Suppressor macrophage treated with lipopolysaccharide for 4 hours (primary cell): ENCODE data around the gene ABCA8.

Experiments used
- DNase-seq: peaks from one replicate; pipeline ENCODE4 v3.0.0-alpha.2; 2020

ABCA8 gene

DNA sequence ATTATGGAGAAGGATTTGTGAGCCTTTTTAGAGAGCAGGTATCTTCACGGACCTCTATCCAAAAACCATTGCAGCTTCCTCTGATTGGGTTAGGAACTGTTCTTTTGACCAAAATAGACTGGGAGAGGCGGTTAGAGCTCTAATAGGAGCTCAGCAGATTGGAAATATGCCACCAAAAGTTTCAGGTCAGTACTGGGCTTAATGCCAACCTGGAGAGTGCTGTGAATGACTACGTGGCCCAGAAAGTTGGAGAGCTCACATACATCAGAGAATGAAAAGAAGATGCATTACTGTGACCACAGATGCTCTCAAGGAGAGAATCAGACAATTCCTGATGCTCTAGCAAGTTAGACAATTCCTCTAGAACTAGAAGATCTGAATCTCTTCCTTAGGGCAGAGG is 86.5 kb downstream of the ABCA8 start:
- no peak for DNase-seq

DNA sequence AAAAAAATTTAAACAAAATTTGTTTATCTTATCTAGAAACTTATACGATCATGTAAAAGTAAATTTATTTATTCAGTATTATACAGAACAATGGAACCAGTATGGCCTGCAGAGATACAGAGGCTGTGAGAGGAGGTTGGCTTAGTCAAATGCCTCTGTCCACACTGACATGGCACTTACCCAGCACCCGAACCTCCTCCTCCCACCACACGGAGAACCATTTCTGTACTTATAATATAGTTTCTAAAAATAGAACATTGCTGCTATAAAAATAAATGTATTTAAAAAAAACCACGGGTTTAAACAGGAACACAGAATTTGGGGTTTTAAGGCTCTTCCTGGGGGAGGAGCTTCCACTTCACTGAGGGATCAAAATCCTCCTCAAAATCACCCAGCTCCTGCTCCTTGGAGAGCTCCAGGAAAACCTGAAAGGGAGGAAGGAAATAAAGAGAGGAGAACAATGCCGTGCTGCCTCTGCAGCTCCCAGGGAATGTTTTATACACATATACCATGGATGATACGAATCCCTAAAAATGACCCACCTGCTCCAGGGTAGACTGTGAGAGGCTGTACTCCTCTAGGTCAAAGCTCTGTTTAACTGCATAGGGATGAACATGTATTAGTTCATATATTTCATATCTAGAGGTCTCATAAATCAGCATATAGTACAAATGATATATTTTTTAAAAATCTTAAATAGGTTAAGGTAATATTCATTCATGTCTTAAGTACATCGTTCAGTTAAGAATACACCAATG is 87.3 kb downstream of the ABCA8 start:
- DNase-seq: no peak

DNA sequence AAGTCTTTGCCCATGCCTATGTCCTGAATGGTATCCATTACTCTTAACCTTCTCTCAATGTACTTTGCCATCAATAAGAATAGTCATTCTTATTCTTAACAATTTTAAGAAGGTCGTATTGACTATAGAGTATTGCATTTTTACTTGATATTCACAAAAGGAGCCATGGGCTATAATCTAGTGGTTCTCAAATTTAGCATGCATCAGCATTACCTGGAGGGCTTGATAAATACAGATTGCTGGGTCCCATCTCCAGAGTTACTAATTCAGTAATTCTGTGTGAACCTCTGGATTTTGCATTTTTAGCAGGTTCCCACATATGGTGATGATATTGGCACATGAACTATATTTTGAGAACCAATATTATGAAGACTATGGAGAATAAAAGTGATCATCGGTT is 89.6 kb downstream of the ABCA8 start:
- DNase-seq: no peak

DNA sequence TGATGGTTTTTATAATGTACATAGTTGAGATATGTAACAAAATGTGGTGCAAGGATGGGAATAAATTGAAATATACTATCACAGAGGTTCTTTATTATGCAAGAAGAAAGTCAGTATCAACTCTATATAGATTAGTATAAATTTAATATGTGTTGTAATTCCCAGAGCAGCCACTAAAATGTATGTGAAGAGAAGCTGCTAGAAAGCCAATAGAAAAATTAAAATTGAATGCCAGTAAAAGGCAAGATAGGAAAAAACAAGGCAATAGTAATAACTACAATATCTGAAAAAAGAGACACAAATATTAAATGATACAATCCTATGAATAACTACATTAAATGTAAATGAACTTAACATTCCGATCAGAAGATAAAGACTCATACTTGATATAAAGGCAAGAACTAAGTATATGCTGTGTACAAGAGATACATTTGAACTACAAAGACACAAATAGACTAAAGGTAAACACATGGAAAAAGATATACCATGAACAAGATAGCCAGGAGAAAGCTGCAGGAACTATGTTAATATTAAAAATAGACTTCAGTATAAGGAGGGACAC is 92.0 kb downstream of the ABCA8 start:
- no peak for DNase-seq

DNA sequence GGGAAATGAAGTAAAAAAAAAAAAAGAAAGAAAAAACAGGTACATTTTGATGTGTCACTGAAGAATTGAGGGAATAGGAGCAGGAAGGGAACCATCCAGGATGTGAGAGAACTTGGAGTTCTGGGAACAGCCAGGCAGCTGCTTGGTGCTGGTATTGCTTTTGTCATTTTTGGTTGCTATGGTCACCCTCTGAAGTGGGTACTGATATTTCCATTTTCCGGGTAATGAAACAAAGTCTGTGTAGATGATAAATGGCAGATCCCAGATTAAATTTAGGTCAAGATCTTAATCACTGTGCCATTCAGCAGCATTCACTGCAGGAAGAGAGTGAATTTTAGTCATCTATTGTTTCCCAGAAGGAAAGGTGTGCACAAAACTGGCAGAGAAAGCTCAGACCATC is 93.6 kb downstream of the ABCA8 start:
- DNase-seq: no peak

DNA sequence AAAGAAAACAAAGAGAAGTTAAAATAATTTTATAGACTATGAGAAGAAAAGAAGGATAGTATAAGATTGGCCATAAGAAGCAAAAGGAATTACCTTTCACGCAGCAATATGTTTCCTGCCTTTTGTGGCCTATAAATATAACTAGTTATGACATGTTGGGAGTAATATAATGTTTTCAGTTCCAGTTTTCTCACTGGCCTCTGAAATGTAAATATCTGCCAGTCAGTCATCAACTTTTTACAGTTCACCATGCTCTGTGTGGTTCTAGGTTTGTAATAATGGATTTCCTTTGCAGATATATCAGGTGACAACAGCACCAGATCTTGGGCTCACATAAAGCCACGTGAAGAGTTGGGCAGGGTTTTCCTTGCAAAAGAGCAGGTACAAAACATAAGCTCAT is 94.3 kb downstream of the ABCA8 start:
- DNase-seq: no peak

DNA sequence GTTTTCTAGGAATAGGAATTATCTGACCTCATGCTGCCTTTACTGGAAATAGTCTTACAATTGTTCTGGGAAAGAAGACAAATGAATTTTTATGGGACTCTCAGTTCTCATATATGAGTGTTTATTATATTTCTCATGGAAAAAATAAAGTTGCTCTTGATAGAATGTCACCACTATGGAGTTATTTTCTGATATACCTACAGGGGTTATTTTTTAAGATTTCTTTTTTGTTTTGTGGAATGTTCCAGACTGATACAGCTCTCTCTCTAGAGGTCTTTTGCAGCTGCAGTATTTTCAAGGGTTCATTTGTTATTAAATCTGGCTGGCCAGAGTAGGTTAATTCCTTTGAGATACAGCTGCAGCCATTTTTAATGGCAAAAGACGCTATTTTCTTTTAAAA is 100.7 kb downstream of the ABCA8 start:
- DNase-seq: no peak

DNA sequence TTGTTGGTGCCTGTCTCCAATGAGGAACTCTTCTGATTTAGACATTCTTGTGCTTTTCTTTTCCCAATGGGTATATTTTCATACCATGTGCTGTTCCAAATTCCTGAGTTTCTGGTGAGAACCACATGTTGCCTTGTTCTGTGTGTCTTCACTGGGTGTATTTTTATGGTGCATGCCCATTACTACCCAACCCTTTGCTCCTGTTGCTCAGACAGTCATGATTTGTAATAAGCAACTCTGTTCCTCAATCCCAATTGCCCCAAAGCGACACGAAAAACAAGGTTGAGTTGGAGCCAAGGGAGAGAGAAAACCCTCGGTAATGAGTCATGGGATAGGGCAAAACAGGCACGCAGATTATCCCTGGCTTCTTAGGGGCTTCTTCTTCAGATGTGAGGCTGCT is 101.8 kb downstream of the ABCA8 start:
- no peak for DNase-seq

DNA sequence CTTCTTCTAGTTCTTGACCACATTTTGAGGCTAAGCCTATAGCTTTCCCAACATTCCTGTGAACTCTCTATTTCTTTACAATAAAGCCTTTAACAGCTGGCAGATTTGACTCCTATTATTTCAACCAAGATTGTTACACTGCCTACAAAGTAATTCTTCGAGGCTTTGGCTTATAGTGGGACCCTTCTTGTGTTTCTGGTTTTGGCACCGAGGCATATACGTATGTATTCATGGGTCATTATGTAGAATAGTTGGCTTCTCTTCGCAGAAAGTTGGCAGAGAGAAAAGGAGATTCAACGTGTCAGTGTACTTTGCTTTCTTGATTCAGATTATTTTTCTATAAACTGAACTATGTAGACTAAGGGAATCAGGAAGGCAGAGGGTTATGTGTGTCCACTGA is 102.2 kb downstream of the ABCA8 start:
- no peak for DNase-seq

DNA sequence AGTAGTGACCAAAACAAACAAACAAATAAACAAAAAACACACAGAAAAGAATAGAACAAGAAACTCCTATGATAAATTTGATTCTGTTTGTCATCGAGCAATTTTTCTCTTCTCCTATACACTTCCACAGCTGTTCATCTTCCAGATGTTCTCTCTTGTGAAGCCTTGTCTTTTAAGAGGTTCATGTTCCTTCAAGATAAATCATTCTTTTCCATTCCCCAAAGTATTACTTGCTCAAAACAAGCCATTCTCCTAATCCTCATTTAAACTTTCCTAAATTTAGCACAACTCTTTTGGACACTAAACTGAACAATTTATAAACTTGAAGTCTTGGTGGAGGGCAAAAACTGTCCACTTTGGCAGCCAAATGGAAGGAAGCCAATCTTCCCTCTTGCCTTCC is 103.3 kb downstream of the ABCA8 start:
- no peak for DNase-seq

DNA sequence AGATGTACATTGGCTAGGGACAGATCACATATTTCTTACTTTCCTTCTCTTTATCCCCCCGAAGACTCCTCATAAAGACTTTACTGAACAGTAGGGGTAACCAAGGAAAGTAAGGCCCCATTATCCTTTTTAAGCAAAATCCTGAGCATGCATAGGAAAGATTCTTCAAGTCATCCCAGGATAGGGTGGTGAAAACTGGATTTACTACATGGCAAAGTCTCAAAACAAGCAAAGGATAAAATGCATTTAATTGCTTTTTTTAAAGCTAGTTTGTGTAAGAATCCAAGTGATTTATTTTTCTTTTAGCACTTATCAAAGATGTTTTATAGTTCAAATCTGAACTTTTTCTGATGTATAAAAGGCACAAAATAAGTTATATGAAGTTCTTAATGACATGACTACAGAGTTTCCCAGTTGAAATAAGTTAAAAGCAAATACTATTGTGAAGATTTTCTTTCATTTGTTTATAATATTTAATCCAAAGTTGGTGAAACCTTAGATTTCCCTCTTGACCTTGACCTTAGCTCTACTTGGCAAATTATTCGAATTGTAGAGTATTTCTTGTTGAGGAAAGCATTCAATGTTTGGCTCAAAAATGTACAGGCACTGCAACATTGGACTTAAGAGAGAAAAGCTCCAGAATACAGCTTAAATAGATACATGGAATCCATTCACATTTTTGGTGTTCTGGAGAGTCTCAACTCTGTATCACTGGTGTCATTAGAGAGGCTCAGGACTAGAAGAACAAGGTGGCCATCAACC is 104.3 kb downstream of the ABCA8 start:
- no peak for DNase-seq

DNA sequence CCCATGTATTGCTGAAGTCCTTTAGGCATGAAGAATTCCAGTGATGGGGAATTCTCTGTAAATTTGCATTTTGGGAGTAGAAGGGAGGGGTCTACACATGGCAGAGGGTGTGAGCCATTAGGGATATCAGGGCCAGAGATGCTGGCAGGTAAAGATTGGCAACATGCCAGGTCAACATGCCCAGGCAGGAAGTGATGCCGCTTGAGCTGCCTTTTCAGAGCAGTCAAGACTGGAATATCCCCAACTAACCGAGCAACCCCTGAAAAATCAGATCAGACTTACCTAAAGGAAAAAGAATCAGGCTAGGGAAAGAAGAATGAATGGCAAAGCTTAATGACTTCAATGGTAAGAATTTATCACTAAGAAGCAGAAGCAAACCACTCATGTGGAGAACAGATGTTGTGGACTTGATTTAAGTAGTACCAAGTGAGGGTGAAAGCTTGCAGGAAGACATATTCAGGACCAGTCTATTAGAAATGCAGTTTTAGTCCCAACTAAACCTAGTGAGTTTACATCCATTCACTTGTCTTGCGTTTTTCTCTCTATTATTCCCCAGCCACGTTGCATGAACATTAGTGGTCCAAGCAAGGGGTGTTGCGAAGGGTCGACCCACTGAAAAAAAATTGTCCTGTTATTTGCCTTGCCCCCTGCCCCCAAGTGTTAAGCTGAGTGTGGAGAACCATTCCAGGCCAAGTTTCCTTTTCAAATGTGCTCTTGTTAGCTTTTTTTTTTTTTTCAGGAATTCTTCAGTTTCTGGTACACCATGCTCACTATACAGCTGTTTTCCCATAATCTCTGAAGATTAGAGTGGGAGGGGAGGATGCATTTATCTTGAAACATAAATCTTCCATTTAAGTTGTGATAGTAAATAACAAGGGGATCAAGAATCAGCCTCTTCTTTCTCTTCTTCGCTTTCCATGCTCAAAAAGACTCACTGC is 105.2 kb downstream of the ABCA8 start:
- DNase-seq: no peak

DNA sequence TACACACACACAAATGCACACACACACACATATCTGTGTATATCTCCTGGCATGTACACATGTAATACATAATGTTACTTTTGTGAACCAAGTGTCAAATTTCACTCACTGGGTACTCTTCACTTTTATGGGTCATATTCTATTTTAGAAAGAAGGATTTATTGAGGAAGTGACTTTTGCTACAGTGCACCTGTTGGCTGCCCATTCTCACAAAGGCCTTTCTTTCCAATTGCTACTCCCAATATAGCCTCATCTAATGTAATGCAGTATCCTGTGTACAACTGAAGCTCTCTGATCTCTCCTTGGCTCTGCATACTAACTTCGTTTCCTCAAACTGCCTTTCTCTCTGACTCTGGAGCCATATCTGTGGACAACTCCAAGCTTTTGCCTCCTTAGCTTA is 107.5 kb downstream of the ABCA8 start:
- no peak for DNase-seq

DNA sequence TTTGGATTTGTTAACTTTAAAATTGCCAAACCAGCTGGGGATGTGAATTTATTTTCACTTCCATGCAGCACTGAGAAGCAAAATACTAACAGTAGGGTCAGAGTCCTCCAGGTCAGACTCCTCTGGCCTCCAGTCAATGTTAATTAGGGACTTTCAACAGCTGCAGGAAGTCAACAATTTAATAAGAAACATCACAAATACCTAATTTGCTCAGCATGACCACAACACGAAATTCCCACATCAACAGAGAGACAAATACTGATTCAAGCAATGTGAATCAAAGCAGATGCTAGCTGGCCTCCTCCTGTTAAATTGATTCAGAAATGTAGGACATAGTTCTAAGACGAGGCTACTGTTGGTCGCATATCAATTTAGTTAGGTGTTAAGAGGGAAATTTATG is 111.7 kb downstream of the ABCA8 start:
- no peak for DNase-seq

DNA sequence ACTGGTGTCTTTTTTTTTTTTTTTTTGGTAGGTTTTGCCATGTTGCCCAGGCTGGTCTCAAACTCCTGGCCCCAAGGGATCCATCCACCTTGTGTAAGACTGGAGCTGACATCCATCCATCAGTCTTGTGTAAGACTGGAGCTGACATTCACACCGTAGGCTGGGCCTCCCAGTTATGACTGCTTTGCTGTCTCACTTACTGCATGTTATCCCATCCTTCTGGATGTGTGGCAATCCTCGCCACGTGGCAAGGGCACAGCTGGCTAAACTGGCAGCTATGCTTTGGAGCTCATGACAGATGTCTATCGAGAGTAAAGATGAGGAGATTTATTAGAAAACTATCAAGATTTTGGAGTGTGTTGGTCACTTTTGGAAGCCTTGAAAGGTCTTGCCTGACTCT is 115.1 kb downstream of the ABCA8 start:
- DNase-seq: peak; percentile 26

DNA sequence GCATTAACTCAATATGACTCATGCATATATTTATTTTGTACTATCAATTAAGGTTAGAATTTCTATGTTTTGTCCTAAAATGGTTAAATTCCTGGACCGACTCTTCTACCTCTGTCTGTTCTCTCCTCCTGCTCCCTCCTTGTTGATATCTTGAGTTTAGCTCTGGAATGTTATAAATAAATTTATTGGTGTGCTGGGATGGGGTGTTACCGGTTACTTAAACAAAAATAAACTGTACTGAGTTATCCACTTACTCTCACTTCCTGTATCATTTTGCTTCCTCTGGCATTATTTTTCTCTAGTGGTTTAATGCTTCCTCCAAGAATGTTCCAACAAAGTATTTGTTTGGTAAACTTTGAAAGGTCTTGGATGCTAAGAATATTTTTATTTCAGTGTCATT is 120.1 kb downstream of the ABCA8 start:
- DNase-seq: peak; percentile 17

DNA sequence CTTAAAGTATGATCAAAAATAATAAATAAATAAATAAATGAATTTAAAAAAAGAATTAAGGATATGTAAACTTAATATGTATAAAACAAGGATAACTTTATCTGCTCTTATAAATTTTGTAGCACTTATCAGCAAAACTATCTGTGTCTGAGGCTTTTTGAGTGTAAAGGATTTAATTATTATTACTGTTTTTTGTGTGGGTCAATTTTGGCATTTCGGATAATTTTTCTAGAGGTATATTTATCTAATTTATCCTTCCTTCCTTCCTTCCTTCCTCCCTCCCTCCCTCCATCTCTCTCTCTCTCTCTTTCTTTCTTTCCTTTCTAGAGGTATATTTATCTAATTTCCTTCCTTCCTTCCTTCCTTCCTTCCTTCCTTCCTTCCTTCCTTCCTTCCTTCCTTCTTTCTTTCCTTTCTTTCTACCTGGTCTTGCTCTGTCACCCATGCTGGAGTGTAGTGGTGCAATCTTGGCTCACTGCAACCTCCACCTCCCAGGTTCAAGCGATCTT is 120.8 kb downstream of the ABCA8 start:
- no peak for DNase-seq

DNA sequence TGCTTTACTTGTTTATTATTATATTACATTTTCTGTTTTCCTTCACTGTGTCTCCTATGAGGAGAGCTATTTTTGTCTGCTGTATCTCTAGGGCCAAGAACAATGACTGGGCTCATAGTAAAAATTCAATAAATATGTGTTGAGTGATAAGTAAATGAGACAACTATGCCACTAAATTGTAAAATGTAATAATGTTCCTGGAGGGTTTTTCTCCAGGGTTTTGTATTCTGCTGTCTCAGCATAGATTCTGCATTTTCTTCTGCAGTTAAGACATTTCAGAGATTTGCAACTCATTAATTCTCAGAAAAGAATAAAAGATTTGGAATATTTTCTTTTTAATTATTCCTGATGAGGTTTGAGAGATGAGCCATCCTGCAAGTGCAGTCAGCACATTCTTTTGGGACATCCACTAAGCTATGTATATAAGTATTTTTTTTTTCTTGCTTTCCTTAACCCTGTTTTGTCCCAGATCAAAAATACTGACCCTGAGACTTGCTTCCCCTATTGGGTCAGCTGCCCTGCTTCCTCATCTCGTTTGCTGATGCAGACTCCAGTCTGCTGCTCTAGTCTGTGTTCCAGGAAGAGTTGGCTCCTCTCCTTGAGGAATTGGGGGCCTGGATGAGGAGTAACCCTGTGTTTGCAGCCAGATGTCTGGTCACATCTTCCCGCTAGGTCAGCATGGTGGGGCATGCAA is 122.9 kb downstream of the ABCA8 start:
- DNase-seq: peak; percentile 42

DNA sequence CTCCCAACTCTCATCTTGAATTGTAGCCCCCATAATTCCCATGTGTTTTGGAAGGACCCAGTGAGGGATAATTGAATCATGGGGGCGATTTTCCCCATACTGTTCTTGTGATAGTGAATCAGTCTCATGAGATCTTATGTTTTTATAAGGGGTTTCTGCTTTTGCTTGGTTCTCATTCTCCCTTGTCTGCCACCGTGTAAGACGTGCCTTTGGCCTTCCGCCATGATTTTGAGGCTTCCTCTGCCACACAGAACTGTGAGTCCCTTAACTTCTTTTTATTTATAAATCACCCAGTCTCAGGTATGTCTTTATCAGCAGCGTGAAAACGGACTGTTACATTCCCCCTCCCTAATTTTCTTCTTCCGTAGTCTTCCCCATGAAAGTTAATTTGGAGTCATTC is 124.0 kb downstream of the ABCA8 start:
- no peak for DNase-seq

DNA sequence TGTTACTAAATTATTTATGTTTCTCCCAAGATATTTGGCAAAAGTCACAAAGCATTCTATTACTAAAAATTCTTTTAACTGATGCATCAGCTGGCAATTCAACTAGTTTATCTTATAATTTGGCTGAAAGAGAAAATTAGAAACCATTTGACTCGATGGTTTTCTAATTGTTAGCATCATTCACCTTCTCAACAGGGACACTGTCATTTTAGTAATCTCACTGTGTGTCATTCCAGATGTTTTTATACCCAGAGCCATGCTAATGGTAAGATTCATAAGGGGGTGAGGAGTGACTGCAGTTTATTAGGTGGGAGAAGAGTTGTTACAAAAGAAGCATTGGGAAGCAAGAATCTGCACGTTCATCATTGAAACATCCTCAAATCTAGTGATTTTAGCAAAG is 124.9 kb downstream of the ABCA8 start:
- no peak for DNase-seq

DNA sequence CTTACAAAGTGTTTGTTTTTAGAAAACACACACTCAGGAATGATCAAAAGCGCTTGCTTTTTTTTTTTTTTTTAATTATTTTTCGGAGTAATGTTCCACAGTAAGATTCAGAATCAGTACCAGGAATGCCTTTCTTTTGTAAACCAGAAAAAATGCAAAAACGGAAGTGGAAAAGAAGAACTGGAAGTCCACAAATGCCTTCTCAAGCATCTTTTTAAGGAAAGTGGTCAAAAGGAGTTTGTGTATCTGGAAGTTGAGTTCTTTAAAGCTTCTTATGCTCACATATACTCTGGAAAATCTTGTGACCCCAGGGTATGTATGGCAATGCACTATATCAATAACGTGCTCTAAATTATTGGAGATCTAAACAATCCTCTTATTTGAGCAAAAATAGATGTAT is 126.0 kb downstream of the ABCA8 start:
- peak; percentile 52 for DNase-seq

DNA sequence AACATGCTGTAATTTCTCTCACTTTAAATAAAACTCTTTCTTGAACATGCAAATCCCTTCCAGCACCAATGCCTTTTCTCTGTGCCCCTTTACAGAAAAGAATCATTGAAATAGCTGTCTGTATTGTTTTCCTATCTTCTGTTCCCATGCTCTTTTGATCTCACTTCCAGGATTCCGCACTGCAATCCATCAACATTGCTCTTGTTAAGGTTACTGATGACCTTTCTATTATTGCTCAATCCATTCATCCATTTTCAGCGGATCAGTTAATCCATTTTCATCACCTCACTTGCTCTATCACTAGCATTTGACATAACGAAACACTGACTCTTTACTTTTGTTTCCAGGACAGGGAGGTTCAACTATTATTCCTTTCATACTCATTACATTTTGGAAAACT is 130.5 kb downstream of the ABCA8 start:
- no peak for DNase-seq
